Parathyroid adenoma (tissue), 2 donors: Measurements from ENCODE around the gene SLC25A36.
"Not testable (repeated sequence)": the region's sequence is repeated elsewhere in the genome, so short reads cannot be mapped to it uniquely, and the experiment has no call there.

ENCODE experiments used
- H2AFZ ChIP-seq: fragments of 300-600 bp; sonication (generic); one replicate; pipeline ENCODE4 v1.7.0; 2017; ENCODE audit warnings: antibody characterized with exemption, mild to moderate bottlenecking
- H3K27ac ChIP-seq: fragments of 300-600 bp; sonication (generic); one replicate; pipeline ENCODE4 v1.7.0; 2017
- H3K27me3 ChIP-seq: fragments of 300-600 bp; sonication (generic); one replicate; pipeline ENCODE4 v1.7.0; 2017; ENCODE audit warnings: low read length; ENCODE audit not compliant: control insufficient read depth, insufficient read depth
- H3K36me3 ChIP-seq: fragments of 300-600 bp; sonication (generic); one replicate; pipeline ENCODE4 v1.7.0; 2017; ENCODE audit warnings: low read length; ENCODE audit not compliant: control insufficient read depth, insufficient read depth
- H3K4me1 ChIP-seq: fragments of 300-600 bp; sonication (generic); one replicate; pipeline ENCODE4 v1.7.0; 2017; ENCODE audit warnings: control low read depth
- H3K4me2 ChIP-seq: fragments of 300-600 bp; sonication (generic); one replicate; pipeline ENCODE4 v1.7.0; 2017; ENCODE audit warnings: low read length
- H3K4me3 ChIP-seq: fragments of 300-600 bp; sonication (generic); one replicate; pipeline ENCODE4 v1.7.0; 2017; ENCODE audit warnings: low read depth, low read length
- H3K79me2 ChIP-seq: fragments of 300-600 bp; sonication (generic); one replicate; pipeline ENCODE4 v1.7.0; 2017; ENCODE audit warnings: control low read depth
- H3K9ac ChIP-seq: fragments of 300-600 bp; sonication (generic); one replicate; pipeline ENCODE4 v1.7.0; 2017; ENCODE audit warnings: mild to moderate bottlenecking
- H3K9me3 ChIP-seq: fragments of 300-600 bp; sonication (generic); one replicate; pipeline ENCODE4 v1.7.0; 2017; ENCODE audit warnings: low read length; ENCODE audit not compliant: control insufficient read depth
- CTCF ChIP-seq: fragments of 300-600 bp; sonication (generic); IDR thresholded peaks from one replicate; pipeline ENCODE4 v1.7.0; 2017; ENCODE audit warnings: antibody characterized with exemption, mild to moderate bottlenecking
- donor health status: primary hyperparathyroidism.

SLC25A36 gene

GRCh38 chr3:141012571-141012970 is 70.9 kb downstream of the SLC25A36 start:
- Histone ChIP-seq H3K4me1 (no peaks in the 10 kb centered on the region), H3K4me2 (no peak overlapping the region), H3K9me3 (no peaks in the 10 kb centered on the region), H3K4me3 (no peak overlapping the region), H2AFZ (no peak overlapping the region), H3K36me3 (no peaks in the 10 kb centered on the region), H3K27ac (no peak overlapping the region), H3K27me3 (no peaks in the 10 kb centered on the region), H3K9ac (no peak overlapping the region), H3K79me2 (no peaks in the 10 kb centered on the region)
- no peak for TF ChIP-seq CTCF

- no peak for TF ChIP-seq CTCF
- no peak overlapping the region for H2AFZ ChIP-seq
- H3K9me3 ChIP-seq = no peaks in the 10 kb centered on the region
- no peaks in the 10 kb centered on the region for H3K4me1 ChIP-seq
- no peaks in the 10 kb centered on the region for H3K27me3 ChIP-seq
- H3K4me3 ChIP-seq = no peak overlapping the region
- no peaks in the 10 kb centered on the region for H3K79me2 ChIP-seq
- no peak overlapping the region for H3K4me2 ChIP-seq
- no peak overlapping the region for H3K9ac ChIP-seq
- no peak overlapping the region for H3K27ac ChIP-seq
- no peaks in the 10 kb centered on the region for H3K36me3 ChIP-seq
Measured at GRCh38 chr3:141015481-141015880, 73.8 kb downstream of the SLC25A36 start.

GRCh38 chr3:141017366-141018322 is 76.0 kb downstream of the SLC25A36 start:
- not testable (repeated sequence) for H2AFZ ChIP-seq, H3K4me2 ChIP-seq, H3K4me1 ChIP-seq, H3K9me3 ChIP-seq, H3K27ac ChIP-seq, H3K79me2 ChIP-seq, H3K36me3 ChIP-seq, H3K4me3 ChIP-seq, H3K27me3 ChIP-seq, H3K9ac ChIP-seq

- no peak for TF ChIP-seq CTCF
- Histone ChIP-seq H3K9ac (no peak overlapping the region), H3K36me3 (no peaks in the 10 kb centered on the region), H3K27me3 (no peaks in the 10 kb centered on the region), H3K9me3 (no peaks in the 10 kb centered on the region), H3K27ac (no peak overlapping the region), H2AFZ (no peak overlapping the region), H3K4me3 (no peak overlapping the region), H3K4me2 (no peak overlapping the region), H3K79me2 (no peaks in the 10 kb centered on the region), H3K4me1 (no peaks in the 10 kb centered on the region)
Measured at GRCh38 chr3:141019244-141019643, 77.6 kb downstream of the SLC25A36 start.

- H2AFZ ChIP-seq = no peak overlapping the region
- H3K4me1 ChIP-seq = no peaks in the 10 kb centered on the region
- no peaks in the 10 kb centered on the region for H3K9me3 ChIP-seq
- no peaks in the 10 kb centered on the region for H3K36me3 ChIP-seq
- H3K4me2 ChIP-seq = no peak overlapping the region
- H3K9ac ChIP-seq = no peak overlapping the region
- no peak for TF ChIP-seq CTCF
- H3K27ac ChIP-seq = no peak overlapping the region
- no peaks in the 10 kb centered on the region for H3K79me2 ChIP-seq
- H3K27me3 ChIP-seq = no peaks in the 10 kb centered on the region
- H3K4me3 ChIP-seq = no peak overlapping the region
Measured at GRCh38 chr3:141020143-141020830, 78.7 kb downstream of the SLC25A36 start.
